Chondrocyte (in vitro differentiated cells): ENCODE measurements around the gene CLCN7. TPM values are rescaled to one million over a fixed set of nuclear protein-coding genes. Genes with fewer than 3 reads are reported as not detected.

Source experiments
- DNase-seq: peaks from one replicate; pipeline ENCODE4 v3.0.0; 2021; ENCODE audit warnings: mixed read lengths, low spot score
- H3K27ac Mint-ChIP-seq: one replicate; pipeline ENCODE4 v1.8.0; 2021; ENCODE audit warnings: mild to moderate bottlenecking, moderate library complexity, mixed read lengths; ENCODE audit not compliant: unreplicated experiment
- H3K27me3 Mint-ChIP-seq: 2 replicates; pipeline ENCODE4 v1.8.0; 2021; ENCODE audit warnings: low read depth, mixed read lengths
- H3K36me3 Mint-ChIP-seq: 2 replicates; pipeline ENCODE4 v1.8.0; 2021; ENCODE audit warnings: low read depth, mixed read lengths
- H3K4me1 Mint-ChIP-seq: 2 replicates; pipeline ENCODE4 v1.8.0; 2021; ENCODE audit warnings: low read depth, mild to moderate bottlenecking, mixed read lengths
- H3K4me3 Mint-ChIP-seq: one replicate; pipeline ENCODE4 v1.8.0; 2021; ENCODE audit warnings: mild to moderate bottlenecking, moderate library complexity, mixed read lengths; ENCODE audit not compliant: unreplicated experiment
- H3K9me3 Mint-ChIP-seq: 2 replicates; pipeline ENCODE4 v1.8.0; 2021; ENCODE audit warnings: low read depth, mixed read lengths
- total RNA-seq: library from RNA; stranded (reverse); gene quantifications from 3 replicates; pipeline ENCODE4 v1.2.1, GENCODE V29; 2021
- TF ChIP-seq, protein P1 (sequence below): fragments of 200-600 bp; sonication (generic); IDR thresholded peaks from 2 replicates; pipeline ENCODE4 v1.5.0; 2021; ENCODE audit warnings: antibody characterized with exemption, mild to moderate bottlenecking, moderate library complexity

CLCN7 gene
- total RNA-seq, 1 donor from 2014 or later: 97.0 TPM

DNA sequence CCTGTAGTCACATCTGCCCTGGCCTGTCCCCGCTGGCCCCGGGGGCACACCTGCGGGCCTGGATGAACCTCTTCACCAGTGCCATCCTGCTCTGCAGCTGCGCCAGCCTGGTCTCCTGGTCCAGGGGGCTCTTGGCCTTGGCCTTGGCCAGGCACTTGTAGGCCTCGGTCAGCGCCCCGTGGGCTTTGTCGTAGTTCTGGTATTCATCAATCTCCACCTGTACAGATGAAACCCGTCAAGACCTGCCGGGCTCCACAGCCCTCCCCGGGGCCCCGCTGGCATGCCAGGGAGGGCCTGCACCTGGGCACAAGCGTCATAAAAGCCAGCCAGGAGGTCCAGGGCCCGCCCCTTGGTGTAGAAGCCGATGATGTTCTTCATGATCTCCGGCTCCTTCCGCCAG, 45.0 kb upstream of the CLCN7 start:
- Mint-ChIP-seq H3K36me3 (peaks cover 8% of the 10 kb centered on the region), H3K9me3 (peaks cover 3% of the 10 kb centered on the region), H3K4me3 (no peak overlapping the region), H3K4me1 (no peaks in the 10 kb centered on the region), H3K27me3 (no peaks in the 10 kb centered on the region), H3K27ac (no peak overlapping the region)
- DNase-seq: no peak
- TF ChIP-seq, protein P1, sequence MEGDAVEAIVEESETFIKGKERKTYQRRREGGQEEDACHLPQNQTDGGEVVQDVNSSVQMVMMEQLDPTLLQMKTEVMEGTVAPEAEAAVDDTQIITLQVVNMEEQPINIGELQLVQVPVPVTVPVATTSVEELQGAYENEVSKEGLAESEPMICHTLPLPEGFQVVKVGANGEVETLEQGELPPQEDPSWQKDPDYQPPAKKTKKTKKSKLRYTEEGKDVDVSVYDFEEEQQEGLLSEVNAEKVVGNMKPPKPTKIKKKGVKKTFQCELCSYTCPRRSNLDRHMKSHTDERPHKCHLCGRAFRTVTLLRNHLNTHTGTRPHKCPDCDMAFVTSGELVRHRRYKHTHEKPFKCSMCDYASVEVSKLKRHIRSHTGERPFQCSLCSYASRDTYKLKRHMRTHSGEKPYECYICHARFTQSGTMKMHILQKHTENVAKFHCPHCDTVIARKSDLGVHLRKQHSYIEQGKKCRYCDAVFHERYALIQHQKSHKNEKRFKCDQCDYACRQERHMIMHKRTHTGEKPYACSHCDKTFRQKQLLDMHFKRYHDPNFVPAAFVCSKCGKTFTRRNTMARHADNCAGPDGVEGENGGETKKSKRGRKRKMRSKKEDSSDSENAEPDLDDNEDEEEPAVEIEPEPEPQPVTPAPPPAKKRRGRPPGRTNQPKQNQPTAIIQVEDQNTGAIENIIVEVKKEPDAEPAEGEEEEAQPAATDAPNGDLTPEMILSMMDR: no peak

DNA sequence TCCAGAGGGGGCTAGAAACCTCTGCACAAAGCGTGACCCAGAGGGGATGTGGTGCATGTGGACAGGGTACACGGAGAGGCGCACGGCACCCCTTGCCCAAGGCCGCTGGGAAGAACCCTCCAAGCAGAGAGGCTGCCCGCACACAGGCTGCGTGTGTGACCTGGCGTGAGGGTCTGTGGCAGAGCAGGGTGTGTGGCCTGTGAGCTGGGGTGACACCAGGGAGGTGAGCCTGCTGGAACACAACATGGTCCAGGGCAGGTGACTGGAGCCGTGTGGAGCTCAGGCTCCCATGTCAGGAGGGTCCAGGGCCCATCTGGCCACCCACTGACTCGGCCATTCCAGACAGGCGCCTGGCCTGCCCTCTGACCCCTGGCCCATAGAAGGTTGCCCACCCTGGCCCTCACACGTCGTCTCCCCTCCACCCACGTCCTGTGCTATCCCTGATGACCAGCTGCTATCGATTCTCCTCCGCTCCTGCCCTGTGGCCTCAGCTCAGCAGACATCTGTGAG, 43.9 kb upstream of the CLCN7 start:
- no peaks in the 10 kb centered on the region for H3K27me3 Mint-ChIP-seq
- TF ChIP-seq, protein P1: no peak
- H3K4me1 Mint-ChIP-seq: no peaks in the 10 kb centered on the region
- H3K4me3 Mint-ChIP-seq: no peak overlapping the region
- H3K9me3 Mint-ChIP-seq: peaks cover 6% of the 10 kb centered on the region
- H3K36me3 Mint-ChIP-seq: peaks cover 11% of the 10 kb centered on the region
- H3K27ac Mint-ChIP-seq: no peak overlapping the region
- DNase-seq: no peak

DNA sequence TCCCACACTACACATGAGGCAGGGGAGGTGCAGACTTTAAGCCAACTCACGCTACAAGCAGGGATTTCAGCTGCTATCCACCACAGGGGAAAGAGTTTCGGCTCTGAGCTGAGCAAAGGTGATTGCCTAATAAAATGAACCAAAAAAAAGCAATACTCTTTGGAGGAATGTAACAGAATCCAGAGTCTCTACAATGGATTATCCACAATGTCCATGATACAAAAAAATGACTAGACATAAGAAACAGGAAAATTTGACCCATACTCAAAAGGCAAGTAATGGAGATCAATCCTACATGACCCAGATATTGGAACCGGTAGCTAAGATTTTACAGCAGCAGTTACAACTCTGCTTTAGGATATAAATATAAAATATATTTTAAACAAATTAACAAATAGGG, 39.7 kb upstream of the CLCN7 start:
- peaks cover 2% of the 10 kb centered on the region for H3K4me1 Mint-ChIP-seq
- no peak overlapping the region for H3K27ac Mint-ChIP-seq
- H3K27me3 Mint-ChIP-seq: no peaks in the 10 kb centered on the region
- H3K9me3 Mint-ChIP-seq: peaks cover 6% of the 10 kb centered on the region
- TF ChIP-seq, protein P1: no peak
- DNase-seq: no peak
- H3K36me3 Mint-ChIP-seq: peaks cover 19% of the 10 kb centered on the region
- no peak overlapping the region for H3K4me3 Mint-ChIP-seq

DNA sequence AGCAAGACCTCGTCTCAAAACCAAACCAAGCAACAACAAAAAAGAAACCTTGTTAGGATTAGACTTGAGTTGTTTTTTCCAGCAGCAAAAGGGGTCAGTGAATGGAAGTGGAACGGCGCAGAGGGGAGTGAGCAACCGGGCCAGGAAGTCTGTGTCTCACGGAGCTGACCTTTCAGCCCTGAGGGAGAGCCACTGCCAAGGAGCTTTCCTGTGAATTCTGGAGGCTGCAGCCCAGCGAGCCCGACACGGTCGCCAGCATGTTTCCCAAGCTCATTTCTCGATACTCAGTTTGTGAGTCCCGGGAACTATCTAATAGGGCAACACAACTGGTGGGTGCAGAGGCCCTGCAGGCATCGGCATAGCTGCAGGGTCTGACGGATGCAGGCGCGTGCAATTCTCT, 37.9 kb upstream of the CLCN7 start:
- TF ChIP-seq, protein P1: no peak
- H3K36me3 Mint-ChIP-seq: peaks cover 17% of the 10 kb centered on the region
- peaks cover 2% of the 10 kb centered on the region for H3K4me1 Mint-ChIP-seq
- peaks cover 6% of the 10 kb centered on the region for H3K9me3 Mint-ChIP-seq
- DNase-seq: no peak
- H3K27ac Mint-ChIP-seq: no peak overlapping the region
- no peaks in the 10 kb centered on the region for H3K27me3 Mint-ChIP-seq
- H3K4me3 Mint-ChIP-seq: no peak overlapping the region

DNA sequence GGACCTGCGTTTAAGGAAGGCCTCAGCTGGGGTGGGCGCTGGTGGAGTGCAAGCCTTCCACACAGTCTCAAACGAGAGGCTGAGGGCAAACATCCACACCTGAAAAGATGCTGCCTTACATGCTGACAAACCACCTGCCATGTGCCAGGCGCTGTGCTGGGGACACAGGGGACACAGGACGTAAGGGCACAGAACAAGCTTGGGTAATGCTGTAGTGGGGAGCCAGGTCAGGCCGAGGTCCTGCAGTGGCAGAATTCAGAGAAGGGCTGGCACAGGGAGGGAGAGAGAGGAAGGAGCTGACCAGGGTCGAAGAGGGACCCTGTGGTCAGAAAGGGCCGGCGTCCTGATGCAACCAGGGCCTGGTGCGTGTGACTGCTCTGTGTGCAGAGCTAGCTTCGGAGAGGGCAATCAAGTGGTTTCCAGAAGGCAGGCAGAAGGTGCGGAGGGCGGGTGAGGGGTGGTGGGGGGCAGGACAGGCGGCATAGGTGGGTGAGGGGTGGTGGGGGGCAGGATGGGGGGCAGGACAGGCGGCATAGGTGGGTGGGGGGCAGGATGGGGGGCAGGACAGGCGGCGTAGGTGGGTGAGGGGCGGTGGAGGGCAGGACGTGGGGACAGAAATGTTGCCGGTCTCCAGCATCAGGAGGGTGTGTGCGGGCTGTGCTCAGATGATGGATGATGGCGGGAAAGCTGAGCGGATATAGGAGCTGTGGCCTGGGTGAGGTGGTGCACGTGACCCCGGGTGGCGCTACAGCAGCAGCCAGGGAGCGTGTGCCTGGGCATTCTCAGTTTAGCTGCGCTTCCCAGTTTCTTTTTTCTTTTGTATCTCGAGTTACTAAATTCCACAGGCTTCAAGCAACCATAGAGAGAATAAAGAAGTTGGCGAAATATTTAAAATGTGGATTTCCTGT, 37.1 kb upstream of the CLCN7 start:
- H3K27ac Mint-ChIP-seq: no peak overlapping the region

More for the DNA sequence above, 37.1 kb upstream of the CLCN7 start:
- DNase-seq: no peak
- Mint-ChIP-seq H3K4me3 (no peak overlapping the region), H3K4me1 (peaks cover 2% of the 10 kb centered on the region), H3K9me3 (peaks cover 6% of the 10 kb centered on the region), H3K36me3 (peaks cover 19% of the 10 kb centered on the region), H3K27me3 (no peaks in the 10 kb centered on the region)
- TF ChIP-seq, protein P1: no peak
